Chondrocyte (in vitro differentiated cells): ENCODE measurements around the gene MAPK7. TPM values are rescaled to one million over a fixed set of nuclear protein-coding genes. Genes with fewer than 3 reads are reported as not detected.

Source experiments
- DNase-seq: peaks from one replicate; pipeline ENCODE4 v3.0.0; 2021; ENCODE audit warnings: mixed read lengths, low spot score
- H3K27ac Mint-ChIP-seq: one replicate; pipeline ENCODE4 v1.8.0; 2021; ENCODE audit warnings: mild to moderate bottlenecking, moderate library complexity, mixed read lengths; ENCODE audit not compliant: unreplicated experiment
- H3K27me3 Mint-ChIP-seq: 2 replicates; pipeline ENCODE4 v1.8.0; 2021; ENCODE audit warnings: low read depth, mixed read lengths
- H3K36me3 Mint-ChIP-seq: 2 replicates; pipeline ENCODE4 v1.8.0; 2021; ENCODE audit warnings: low read depth, mixed read lengths
- H3K4me1 Mint-ChIP-seq: 2 replicates; pipeline ENCODE4 v1.8.0; 2021; ENCODE audit warnings: low read depth, mild to moderate bottlenecking, mixed read lengths
- H3K4me3 Mint-ChIP-seq: one replicate; pipeline ENCODE4 v1.8.0; 2021; ENCODE audit warnings: mild to moderate bottlenecking, moderate library complexity, mixed read lengths; ENCODE audit not compliant: unreplicated experiment
- H3K9me3 Mint-ChIP-seq: 2 replicates; pipeline ENCODE4 v1.8.0; 2021; ENCODE audit warnings: low read depth, mixed read lengths
- CTCF ChIP-seq: fragments of 200-600 bp; sonication (generic); IDR thresholded peaks from 2 replicates; pipeline ENCODE4 v1.5.0; 2021; ENCODE audit warnings: antibody characterized with exemption, mild to moderate bottlenecking, moderate library complexity
- long read RNA-seq: library from polyadenylated mRNA; stranded (forward); transcript quantifications from one replicate; pipeline ENCODE4 v2.0.0, GENCODE V29; 2021
- total RNA-seq: library from RNA; stranded (reverse); gene quantifications from 3 replicates; pipeline ENCODE4 v1.2.1, GENCODE V29; 2021

The MAPK7 gene
- 50.0 to 53.6 TPM (median 52.3 TPM) in 3 replicates for total RNA-seq
- long read RNA-seq, full-length matches to known transcripts, result 57 of 90 reads
- long read RNA-seq, partial matches to known transcripts, result 14 of 90 reads
- long read RNA-seq, other reads (novel, unspliced or antisense), result 19 of 90 reads

GRCh38 chr17:19378416-19379360 lies at the start of gene MAPK7:
Gene MAPK7, plus strand, starts transcription at chr17:19378498. Its CDS starts 403 bp downstream, at chr17:19378901.
- Mint-ChIP-seq H3K36me3 (peaks cover 22% of the 10 kb centered on the region), H3K4me1 (peaks cover 57% of the 10 kb centered on the region), H3K27me3 (no peaks in the 10 kb centered on the region), H3K9me3 (no peaks in the 10 kb centered on the region), H3K27ac (peak within 1 kb of the TSS; percentile 99), H3K4me3 (peak within 1 kb of the TSS; percentile 97)
- TF ChIP-seq CTCF, result no peak
- DNase-seq, result peak; percentile 86

GRCh38 chr17:19329136-19329535 lies 49.2 kb upstream of the MAPK7 start:
- Mint-ChIP-seq H3K27me3 (no peaks in the 10 kb centered on the region), H3K4me1 (peaks cover 34% of the 10 kb centered on the region), H3K27ac (peak overlapping the region; percentile 8), H3K36me3 (peaks cover 3% of the 10 kb centered on the region), H3K9me3 (peaks cover 7% of the 10 kb centered on the region), H3K4me3 (no peak overlapping the region)
- no peak for TF ChIP-seq CTCF
- DNase-seq, result no peak

- Mint-ChIP-seq H3K36me3 (peaks cover 3% of the 10 kb centered on the region), H3K9me3 (peaks cover 7% of the 10 kb centered on the region), H3K27me3 (no peaks in the 10 kb centered on the region), H3K4me1 (peaks cover 35% of the 10 kb centered on the region), H3K4me3 (no peak overlapping the region), H3K27ac (no peak overlapping the region)
- no peak for TF ChIP-seq CTCF
- DNase-seq, result no peak
Measured at GRCh38 chr17:19329839-19330238, 48.5 kb upstream of the MAPK7 start.

- H3K27ac Mint-ChIP-seq, result peak overlapping the region; percentile 83
- no peaks in the 10 kb centered on the region for H3K27me3 Mint-ChIP-seq
- H3K36me3 Mint-ChIP-seq, result no peaks in the 10 kb centered on the region
- peaks cover 3% of the 10 kb centered on the region for H3K9me3 Mint-ChIP-seq
- no peak for TF ChIP-seq CTCF
- H3K4me1 Mint-ChIP-seq, result peaks cover 36% of the 10 kb centered on the region
- no peak overlapping the region for H3K4me3 Mint-ChIP-seq
- no peak for DNase-seq
Measured at GRCh38 chr17:19330271-19330670, 48.0 kb upstream of the MAPK7 start.

GRCh38 chr17:19331134-19331533 lies 47.2 kb upstream of the MAPK7 start:
- H3K4me1 Mint-ChIP-seq, result peaks cover 39% of the 10 kb centered on the region
- no peaks in the 10 kb centered on the region for H3K9me3 Mint-ChIP-seq
- peak; percentile 34 for TF ChIP-seq CTCF
- DNase-seq, result no peak
- H3K27ac Mint-ChIP-seq, result peak overlapping the region; percentile 83
- no peak overlapping the region for H3K4me3 Mint-ChIP-seq
- no peaks in the 10 kb centered on the region for H3K36me3 Mint-ChIP-seq
- H3K27me3 Mint-ChIP-seq, result no peaks in the 10 kb centered on the region
